Hematopoietic multipotent progenitor cell (in vitro differentiated cells): ENCODE data around the gene VPS13D. TPM values are rescaled to one million over a fixed set of nuclear protein-coding genes. Genes with fewer than 3 reads are reported as not detected.
"Not testable (repeated sequence)": the region's sequence is repeated elsewhere in the genome, so short reads cannot be mapped to it uniquely, and the experiment has no call there.

Experiments used
- DNase-seq, 3 donors: peaks; one replicate each; pipeline ENCODE4 v3.0.0-alpha.2; 2011 to 2015; ENCODE audit warnings: low read depth in 2 of 3, low spot score in 2 of 3
- total RNA-seq: library from RNA; depleted of rRNA; stranded (reverse); fragments of >200 nt; gene quantifications from one replicate; pipeline ENCODE4 v1.2.3, GENCODE V29; 2012

Gene VPS13D
- total RNA-seq, 1 donor, result 22.4 TPM

- DNase-seq, result no peak
Measured at GRCh38 chr1:12505639-12506280, 275.9 kb downstream of the VPS13D start.

- no peak for DNase-seq
Measured at GRCh38 chr1:12506281-12507280, 276.8 kb downstream of the VPS13D start.

GRCh38 chr1:12507631-12508030 lies 277.8 kb downstream of the VPS13D start:
- no peak for DNase-seq

GRCh38 chr1:12508849-12509248 lies 279.0 kb downstream of the VPS13D start:
- DNase-seq, result no peak

- no peak for DNase-seq
Measured at GRCh38 chr1:12511128-12511484, 281.3 kb downstream of the VPS13D start.

GRCh38 chr1:12511516-12512468 lies 282.0 kb downstream of the VPS13D start:
- DNase-seq, result no peak

- DNase-seq, result no peak
Measured at GRCh38 chr1:12513181-12513580, 283.4 kb downstream of the VPS13D start.

GRCh38 chr1:12514590-12514989 lies 284.8 kb downstream of the VPS13D start:
- DNase-seq, result no peak

- DNase-seq, result no peak
Measured at GRCh38 chr1:12515234-12515633, 285.4 kb downstream of the VPS13D start.

- DNase-seq, result no peak
Measured at GRCh38 chr1:12516741-12517140, 286.9 kb downstream of the VPS13D start.

- DNase-seq, result no peak
Measured at GRCh38 chr1:12518931-12519692, 289.3 kb downstream of the VPS13D start.

GRCh38 chr1:12519693-12520364 lies 290.0 kb downstream of the VPS13D start:
- no peak for DNase-seq

- DNase-seq, result no peak
Measured at GRCh38 chr1:12521096-12521495, 291.3 kb downstream of the VPS13D start.

- DNase-seq, result not testable (repeated sequence)
Measured at GRCh38 chr1:12522780-12523179, 292.9 kb downstream of the VPS13D start.

- no peak for DNase-seq
Measured at GRCh38 chr1:12524266-12524665, 294.4 kb downstream of the VPS13D start.

GRCh38 chr1:12525311-12526181 lies 295.7 kb downstream of the VPS13D start:
- no peak for DNase-seq

GRCh38 chr1:12527564-12527963 lies 297.7 kb downstream of the VPS13D start:
- no peak for DNase-seq

- no peak for DNase-seq
Measured at GRCh38 chr1:12528021-12528852, 298.4 kb downstream of the VPS13D start.
